ENCODE measurements around the gene PTPRZ1.

Gene PTPRZ1

GRCh38 chr7:121872831-121873288 lies at the start of gene PTPRZ1:
Gene PTPRZ1, plus strand, starts transcription at chr7:121873161. Its CDS starts 339 bp downstream, at chr7:121873500.
- DNase-seq = peak; percentile 9

GRCh38 chr7:121824276-121824675 lies 48.7 kb upstream of the PTPRZ1 start:
- DNase-seq = no peak

DNA sequence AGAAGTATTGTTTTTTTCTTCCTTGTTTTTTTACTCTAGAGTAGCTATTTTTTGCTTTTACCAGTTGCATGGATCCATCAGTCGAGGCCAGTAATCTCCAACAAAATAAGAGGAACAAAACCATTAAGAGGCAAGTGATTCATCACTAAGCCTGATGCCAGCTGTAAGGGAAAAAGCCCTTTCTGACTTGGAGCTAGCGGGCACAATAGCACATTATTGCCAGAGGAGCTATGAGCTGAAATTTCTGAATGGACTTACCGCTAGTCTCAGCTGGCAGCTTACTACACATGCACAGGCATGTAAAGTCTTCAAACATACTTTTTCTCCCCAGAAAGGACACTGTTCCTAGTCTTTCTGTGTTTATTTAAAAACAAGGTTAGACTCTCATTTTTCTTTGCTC lies 41.6 kb upstream of the PTPRZ1 start:
- no peak for DNase-seq

DNA sequence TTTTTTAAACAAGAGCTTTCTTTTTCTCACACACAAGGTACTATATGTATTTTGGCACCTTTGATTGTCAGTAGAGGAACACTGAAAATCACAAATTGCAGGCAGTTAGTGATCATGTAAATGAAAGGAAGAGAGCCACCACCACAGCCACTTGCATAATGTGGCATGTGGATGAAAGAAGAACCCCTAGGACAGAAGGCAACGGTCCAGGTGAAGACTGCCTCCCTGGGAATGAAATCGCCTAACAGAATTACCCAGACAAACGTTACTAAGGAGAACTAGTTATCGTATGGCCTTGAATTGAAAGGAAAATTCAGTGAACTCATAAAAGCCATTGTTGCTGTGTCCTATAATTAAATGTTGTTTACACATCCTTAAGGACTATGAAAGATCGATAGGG lies 41.2 kb upstream of the PTPRZ1 start:
- no peak for DNase-seq

GRCh38 chr7:121832347-121832746 lies 40.6 kb upstream of the PTPRZ1 start:
- DNase-seq = no peak

DNA sequence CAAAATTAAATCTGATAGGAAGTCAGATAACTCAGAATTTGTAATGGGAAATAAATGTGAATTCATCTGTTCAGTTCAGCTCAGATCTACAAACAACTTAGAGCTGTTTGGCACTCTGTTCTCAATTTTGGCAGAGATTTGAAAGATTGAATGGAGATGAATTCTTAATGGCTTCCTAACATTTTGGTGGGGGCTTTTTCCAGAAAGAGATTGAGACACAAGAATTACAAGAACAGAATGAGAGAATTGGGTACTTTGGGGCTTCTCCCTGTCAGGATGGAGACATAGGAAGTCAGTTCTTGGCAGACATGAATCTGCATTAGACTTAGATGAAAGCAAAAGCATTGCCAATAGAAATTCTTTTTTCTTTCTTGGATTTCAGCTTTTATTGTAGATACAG lies 39.0 kb upstream of the PTPRZ1 start:
- DNase-seq = no peak

- DNase-seq = no peak
Observed at GRCh38 chr7:121837462-121837861, 35.5 kb upstream of the PTPRZ1 start.

- no peak for DNase-seq
Observed at GRCh38 chr7:121847041-121847440, 25.9 kb upstream of the PTPRZ1 start.

DNA sequence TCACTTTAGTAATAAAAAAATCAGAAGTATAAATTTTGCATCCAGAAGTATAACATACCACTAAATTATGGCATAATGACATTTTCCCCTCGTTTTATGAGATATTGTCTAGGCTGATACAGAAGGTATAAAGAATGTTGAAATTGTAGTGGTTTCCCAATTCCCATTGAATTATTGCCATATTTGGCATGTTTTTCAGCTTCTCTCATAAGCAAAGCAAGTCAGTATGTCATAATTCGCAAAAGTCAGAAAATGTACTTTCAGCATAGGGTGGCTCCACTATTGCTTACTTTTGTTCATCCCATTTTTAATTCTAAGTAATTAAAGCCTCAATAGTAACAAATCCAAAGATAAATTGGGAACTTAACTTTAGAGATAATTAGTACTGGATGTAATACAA lies 19.7 kb upstream of the PTPRZ1 start:
- no peak for DNase-seq

DNA sequence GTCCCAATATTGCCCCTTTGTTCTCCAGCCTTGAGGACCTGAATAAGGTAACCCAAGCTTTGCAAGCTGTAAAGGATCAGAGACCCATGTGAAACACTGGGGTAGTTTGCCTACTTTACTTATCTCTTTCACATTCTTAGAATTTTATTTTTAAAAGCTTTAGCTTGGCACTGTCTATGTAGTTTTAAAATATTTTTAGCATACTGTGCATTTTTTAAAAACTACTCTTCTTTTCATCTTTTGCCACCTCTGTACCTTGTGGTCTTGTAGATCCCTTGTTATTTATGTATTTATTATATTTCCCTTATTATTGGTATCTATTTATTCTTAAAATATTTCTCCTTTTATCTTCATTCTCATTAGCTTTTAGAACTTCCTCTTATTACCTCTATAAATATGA lies 12.0 kb upstream of the PTPRZ1 start:
- no peak for DNase-seq

DNA sequence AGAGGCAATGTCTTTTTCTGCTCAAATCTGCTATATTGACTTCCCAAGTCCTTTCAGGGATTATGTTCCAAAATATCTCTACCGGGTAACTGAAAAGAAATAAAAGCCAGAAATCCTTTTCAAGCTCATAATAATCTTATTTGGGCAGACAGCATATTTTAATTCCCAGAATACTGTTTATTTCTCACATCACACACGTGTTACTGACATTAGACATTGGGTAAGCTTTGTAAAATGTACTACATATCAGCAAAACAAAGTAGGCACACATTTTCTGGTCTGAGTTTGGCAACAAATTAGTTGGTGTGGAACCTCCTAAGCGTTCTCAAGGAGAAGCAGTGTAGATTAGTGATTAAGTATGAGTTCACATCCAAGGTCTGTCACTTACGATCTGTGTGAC lies 10.4 kb upstream of the PTPRZ1 start:
- DNase-seq = no peak

DNA sequence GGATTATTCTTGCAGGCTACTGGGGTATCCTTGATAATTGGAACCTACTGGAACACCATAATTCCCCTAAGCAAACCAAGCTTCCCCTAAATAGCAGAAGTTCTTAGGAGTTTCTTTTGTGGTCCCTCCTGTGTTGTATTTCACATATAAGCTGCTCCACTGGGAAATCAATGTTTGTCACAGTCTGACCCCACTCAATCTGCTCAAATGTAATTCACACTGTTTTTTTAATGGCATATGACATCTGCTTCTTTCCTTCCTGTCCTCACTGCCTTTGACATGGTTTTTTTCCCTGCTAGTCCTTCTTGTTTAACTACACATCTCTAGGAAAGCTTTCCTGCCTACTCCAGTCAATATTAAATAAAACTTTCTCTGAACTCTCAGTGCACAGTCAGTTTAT lies 1.8 kb upstream of the PTPRZ1 start:
- DNase-seq = peak; percentile 9

DNA sequence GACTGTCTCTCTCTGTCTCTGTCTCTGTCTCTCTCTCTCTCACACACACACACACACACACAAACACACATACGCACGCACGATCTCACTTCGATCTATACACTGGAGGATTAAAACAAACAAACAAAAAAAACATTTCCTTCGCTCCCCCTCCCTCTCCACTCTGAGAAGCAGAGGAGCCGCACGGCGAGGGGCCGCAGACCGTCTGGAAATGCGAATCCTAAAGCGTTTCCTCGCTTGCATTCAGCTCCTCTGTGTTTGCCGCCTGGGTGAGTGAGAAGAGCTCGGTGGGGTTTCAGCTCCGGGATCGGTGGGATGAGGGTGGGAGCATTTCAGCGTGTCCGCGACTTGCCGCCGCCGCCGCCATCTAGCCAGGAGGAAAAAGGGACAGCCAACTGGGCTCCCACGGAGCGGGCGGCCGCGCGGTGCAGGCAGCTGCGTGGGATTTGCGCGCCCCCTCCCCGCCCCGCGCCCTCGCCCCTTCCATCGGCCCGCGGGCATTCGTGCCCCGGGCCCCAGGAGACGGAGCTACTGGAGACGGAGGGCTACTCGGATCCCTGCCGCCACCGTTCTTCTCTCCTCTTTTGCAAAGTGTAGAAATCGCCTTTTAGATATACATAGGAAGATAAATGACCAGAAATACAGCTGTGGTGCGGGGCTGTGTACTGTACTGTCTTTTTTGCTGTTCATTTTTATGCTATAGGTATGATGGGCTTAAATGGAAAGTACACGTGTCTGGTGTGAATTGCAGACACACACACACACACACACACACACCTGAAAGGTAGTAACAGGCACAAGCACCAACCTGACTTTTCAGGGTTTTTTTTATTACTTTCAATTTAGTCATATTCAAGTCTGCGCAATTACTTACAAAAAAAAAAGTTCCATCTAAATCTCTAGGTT lies 581 bp downstream of the PTPRZ1 start:
- DNase-seq = no peak

DNA sequence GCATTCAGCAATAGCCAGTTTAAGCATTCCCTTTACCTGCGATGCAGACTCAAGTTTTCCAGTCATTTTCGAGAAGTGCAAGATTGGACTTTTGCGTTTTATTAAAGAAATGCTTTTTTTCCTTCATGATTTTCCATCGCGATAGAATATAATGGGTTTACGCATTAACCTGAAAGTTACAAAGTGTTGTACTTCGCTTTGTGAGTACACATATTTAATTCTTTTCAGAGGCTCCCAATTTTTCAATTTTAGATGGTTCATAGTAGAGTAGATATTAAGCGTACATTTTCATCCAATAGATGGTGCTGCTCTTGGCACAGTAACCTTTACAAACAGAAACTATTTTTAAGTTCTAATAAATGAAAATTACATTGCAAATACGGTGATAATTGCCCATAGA lies 1.3 kb downstream of the PTPRZ1 start:
- DNase-seq = no peak

DNA sequence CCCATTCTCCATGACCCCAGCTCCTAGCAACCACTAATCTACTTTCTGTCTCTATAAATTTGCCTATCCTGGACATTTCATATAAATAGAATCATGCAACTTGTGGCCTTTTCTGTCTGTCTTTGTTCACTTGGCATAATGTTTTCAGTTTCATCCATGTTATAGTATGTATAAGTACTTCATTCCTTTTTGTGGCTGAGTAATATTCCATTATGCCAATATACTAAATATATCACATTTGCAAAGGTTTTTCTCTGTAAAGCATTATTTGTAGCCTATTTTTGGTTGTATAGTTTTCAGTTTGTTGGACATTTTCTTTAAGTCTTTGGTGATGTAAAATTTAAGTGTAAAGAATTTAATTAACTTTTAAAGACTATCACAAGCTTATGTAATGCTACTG lies 2.2 kb downstream of the PTPRZ1 start:
- no peak for DNase-seq

DNA sequence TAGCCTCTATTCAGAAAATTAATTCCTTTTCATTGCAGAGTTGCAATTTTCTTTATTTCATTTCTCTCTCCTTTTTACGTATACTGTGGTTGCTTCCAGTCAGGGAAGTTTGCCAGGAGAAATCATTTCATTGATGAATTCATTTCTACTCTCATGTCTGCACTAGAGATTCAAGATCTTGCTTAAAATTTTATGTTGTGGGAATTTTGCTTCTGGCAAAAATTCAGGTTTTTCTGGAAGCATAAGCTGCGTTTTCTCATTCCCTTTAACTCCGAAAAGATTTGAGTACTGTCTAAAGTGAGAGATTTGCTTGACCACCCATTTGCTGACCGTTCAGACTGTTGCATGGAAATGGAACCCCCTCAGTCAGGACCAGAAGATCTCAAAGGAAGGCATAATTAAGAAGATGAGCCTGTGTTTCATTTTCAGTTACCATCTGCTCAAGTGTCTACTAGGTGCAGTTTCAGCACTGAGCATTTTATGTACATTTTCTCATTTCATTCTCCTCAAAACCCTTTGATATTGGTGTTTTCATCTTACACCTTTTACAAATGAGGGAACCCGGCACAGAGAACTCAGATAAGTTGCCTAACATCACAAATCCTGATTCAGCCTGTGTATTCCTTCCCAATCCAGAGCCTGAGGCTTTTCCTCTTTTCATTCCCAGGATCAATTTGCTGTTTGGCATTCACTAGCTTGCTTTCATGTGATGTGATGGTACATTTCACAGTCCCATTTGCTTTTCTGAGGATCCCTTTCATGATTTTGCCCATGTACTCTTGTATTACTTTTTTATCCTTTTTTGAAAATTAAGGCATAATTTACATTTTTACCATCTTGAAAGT lies 3.9 kb downstream of the PTPRZ1 start:
- DNase-seq = no peak

DNA sequence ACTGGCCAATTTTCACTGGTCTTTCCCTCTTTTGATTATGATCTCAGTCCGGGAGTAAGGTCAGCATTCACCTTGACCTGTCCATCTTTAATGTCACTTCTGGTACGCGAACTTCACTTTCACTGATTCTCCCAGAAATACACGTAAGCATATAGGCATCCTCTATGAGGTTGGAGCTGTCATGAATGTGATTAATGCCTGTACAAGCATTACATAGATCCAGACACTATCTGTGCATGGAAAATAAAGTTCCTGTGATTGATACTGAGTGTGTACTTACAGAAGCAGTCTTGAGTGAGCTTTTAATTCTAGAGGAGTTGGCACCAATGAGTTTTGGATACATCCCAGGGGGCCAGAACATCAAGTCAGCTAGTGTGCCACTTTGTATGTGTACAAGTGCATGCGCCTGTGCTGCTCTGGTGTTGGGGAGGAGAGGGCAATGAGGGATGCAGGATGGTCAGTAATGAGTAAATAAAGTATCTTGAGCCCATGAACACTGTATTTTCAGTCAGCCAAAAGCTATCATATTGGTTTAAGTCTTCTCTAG lies 6.0 kb downstream of the PTPRZ1 start:
- DNase-seq = no peak

DNA sequence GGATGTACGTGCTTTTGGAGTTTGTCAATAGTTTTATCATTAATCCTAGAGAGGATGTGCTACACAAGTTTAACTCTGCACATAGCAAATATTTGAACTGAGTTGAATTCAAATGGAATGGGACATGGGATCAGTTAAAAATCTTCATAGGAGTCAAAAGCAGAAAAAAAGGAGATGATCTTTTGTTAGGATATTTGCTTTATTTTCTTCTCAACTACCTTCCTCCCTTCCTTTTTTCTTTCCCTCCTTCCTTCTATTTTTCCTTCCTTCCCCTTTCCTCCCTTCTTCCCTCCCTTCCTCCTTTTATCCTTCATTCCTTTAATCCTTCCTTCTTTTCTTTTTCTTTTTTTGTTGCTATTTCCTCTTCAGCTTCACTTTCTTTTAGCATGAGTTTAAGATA lies 6.6 kb downstream of the PTPRZ1 start:
- DNase-seq = no peak

GRCh38 chr7:121882731-121883130 lies 9.8 kb downstream of the PTPRZ1 start:
- no peak for DNase-seq

DNA sequence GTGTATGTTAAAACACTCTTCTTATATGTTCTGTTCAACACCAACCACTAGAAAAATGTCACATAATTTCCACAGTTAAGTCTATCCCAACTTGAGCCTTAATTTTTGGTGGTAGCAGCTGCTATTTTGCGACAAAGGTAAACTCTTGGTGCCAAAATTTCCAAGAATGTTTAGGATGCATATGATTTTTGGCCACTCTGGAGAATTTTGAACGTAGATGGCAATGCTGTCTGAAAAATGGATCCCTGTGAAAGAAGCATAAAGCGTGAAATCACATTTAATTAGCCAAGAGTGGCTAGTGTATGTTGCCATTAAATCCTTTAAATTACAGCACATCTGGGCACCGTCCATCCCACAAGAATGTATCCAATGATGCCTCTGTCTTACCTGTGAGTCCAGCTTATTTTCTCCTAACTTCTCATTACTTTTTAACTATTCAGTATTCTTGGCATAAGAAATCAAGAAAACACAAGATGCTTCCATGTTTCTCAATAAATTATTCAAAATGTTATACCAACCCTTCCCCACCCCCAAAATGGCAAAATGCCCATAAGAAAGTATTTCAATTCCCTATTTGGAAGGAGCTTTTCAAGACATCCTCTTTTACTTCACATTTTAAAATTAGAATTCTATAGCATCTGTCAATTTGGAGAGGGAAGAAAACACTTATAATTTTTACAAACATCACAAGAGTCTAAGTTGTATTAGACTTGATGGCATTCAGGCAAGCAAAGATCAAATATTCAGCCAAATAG lies 12.4 kb downstream of the PTPRZ1 start:
- DNase-seq = no peak

DNA sequence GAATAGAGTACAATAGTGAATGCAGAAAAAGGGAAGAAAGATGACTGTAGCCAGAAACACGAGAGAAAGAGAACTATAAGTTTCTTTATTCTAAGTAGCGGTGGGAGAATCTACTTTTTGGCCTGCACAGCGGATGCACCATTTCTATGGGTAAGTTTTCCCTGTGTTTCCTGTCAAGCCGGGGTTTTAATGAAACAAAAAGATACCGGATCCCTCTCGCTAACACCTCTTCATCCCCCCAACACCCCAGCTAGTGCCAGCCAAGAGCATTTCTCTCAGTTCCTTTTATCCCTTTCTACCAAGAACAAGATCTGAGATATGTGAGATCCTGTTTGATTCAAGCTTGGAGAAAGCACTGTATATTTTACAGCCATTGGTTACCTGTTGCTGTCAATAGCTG lies 14.7 kb downstream of the PTPRZ1 start:
- no peak for DNase-seq

- no peak for DNase-seq
Observed at GRCh38 chr7:121890833-121891232, 17.9 kb downstream of the PTPRZ1 start.

- no peak for DNase-seq
Observed at GRCh38 chr7:121891731-121892130, 18.8 kb downstream of the PTPRZ1 start.
